Hepatocyte (in vitro differentiated cells): ENCODE results near the gene ST3GAL2.

ENCODE experiments used
- EZH2 ChIP-seq: fragments of 200-600 bp; sonication (generic); IDR thresholded peaks from 2 replicates; pipeline ENCODE4 v1.6.1; 2016; ENCODE audit warnings: antibody characterized with exemption, mild to moderate bottlenecking, borderline replicate concordance
- EZH2phosphoT487 ChIP-seq: fragments of 200-600 bp; sonication (generic); IDR thresholded peaks from one replicate; pipeline ENCODE4 v1.6.1; 2018; ENCODE audit warnings: antibody characterized with exemption, mild to moderate bottlenecking, low read depth, moderate library complexity; ENCODE audit not compliant: unreplicated experiment, severe bottlenecking

DNA sequence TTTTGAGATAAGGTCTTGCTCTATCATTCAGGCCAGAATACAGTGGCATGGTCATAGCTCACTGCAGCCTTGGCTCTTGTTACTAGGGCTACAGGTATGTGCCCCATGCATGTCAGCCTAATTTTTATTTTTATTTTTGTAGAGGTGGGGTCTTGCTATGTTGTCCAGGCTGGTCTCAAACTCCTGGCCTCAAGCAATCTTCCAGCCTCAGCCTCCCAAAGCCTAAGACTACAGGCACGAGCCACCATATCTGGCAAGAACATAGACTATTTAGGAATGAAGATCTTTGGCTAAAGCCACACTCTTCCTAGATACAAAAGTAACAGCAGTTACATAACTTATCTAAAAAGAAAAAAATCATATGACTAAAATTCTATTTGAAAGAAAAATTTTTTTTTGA, 107.8 kb downstream of the ST3GAL2 start:
- no peak for TF ChIP-seq EZH2phosphoT487
- no peak for TF ChIP-seq EZH2
